ENCODE measurements around the gene FABP6.
"Not testable (repeated sequence)": the region's sequence is repeated elsewhere in the genome, so short reads cannot be mapped to it uniquely, and the experiment has no call there.

FABP6 gene, protein sequence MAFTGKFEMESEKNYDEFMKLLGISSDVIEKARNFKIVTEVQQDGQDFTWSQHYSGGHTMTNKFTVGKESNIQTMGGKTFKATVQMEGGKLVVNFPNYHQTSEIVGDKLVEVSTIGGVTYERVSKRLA

DNA sequence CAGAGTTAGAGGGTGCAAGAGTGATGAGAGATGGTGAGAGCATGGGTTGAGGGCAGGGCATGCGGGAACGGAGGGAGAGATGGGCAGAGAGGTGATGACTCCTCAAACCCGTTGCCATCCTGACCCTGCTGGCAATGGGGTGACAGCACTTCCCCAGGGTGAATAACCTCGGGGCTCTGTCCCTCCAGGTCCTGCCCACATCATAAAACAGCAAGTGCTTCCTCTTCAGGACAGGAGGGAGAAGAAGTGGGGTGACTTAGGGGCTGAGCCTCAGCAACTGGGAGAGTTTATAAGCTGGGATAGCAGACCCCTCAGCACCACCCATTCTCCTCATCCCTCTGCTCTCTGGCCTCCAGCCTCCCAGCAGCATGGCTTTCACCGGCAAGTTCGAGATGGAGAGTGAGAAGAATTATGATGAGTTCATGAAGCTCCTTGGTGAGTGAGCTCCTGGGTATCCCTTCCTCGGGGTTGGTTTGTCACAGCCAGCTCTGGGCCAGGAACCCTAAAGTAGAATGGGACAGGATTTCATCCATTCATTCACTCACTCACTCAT lies at the start of gene FABP6:
Gene FABP6 (plus strand): TSS at position 317 of the 553 bp plus-strand sequence. CDS start 52 bp downstream, at position 369.
- DNase-seq (ENCODE audit: low read depth): no peak

DNA sequence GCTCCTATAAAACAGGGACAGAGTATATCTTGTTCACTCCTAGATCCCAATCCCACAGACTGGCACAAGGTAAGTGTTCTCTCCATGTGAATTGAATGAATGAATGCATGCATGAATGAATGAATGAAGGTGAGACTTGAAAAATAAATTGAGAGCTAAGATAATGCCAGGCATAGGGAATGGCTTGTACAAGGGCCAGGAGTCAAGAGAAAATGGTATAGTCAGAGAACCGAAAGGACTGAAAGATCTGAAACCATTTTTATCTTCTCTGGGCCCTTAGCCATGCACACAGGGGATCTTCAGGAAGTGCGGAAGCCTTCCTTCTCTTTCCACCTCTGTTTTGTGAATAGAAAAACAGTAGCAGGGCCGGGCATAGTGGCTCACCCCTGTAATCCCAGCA lies 48.4 kb upstream of the FABP6 start:
- DNase-seq (ENCODE audit: low read depth): no peak

DNA sequence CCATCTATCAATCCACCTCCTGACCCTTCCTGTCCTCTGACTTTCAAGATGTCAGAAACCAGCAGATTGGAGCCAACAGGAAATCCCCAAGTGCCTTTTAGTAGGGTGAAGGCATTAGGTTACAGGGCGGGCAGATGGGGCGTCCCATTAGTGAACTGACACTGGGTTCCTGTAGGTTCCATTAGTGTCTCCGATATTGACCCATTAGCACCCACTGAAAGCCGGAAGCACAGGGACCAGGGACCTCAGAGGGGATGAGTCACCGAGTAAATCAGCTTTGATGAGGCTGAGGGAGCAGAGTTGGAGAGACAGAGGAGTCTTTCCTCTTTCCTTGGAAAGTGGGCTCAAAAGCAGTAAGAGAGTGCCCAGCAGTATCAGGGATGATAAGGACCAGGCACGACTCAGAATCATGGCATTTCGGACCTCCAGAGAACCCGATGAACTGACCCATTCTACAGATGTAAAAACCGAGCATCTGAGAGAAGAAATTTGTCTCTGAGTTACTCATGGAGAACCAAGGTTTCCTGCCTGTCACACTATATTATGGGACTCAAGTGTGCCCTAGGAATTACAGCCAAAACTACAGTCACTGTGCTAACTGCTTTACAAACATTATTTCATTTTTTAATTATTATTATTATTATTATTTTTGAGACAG lies 47.2 kb upstream of the FABP6 start:
- DNase-seq (ENCODE audit: low read depth): no peak

DNA sequence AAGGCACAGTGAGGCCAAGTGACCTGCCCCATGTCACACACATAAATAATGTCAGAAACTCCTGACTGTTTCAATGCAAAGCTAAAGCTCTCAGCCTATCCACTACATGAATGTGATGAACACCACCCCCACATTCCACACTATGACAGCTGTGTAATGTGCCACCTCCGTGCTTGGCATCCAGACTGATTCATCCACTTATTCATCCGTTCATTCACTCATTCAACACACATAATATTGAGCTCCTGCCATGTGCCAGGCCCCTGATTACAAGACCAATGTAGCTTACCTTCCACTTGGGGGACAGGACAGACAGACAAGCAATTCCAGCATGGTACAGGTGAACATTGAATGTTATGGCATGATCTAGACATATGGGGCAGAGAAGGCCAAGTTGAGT lies 46.2 kb upstream of the FABP6 start:
- no peak for DNase-seq (ENCODE audit: low read depth)

DNA sequence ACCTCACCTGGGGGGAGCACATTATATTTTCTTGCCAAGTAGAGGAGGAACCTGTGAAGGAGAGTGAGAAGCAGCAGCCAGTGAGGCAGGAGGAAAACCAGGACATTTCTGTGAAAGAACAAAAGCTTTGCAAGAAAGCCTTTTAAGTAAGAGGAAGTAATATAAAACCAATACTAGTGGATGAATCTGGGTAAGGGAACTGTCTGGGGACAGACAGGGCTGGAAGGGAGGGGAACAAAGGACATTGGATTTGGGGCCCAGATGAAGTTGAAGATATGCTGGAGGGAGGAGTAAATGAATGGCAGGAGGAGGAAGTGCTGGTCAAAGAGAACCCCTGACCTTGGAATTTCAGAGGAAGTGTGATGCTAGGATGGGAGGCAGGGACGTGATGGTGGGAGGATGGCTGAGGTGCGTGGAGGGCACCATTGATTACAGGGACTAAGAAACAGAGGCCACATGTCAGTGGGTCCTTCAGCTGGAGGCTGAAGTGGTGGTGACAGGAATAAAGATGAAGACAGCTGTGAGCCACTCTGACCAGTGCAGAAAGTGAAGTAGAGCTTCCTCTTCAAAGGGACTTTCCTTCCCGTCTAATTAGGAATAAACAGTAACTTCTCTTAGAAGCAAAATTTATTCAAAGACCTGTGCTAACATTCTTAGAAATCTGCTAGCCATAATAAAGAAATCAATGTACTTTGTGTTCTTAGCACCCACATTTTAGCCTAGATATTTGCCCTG lies 43.5 kb upstream of the FABP6 start:
- DNase-seq (ENCODE audit: low read depth): no peak

DNA sequence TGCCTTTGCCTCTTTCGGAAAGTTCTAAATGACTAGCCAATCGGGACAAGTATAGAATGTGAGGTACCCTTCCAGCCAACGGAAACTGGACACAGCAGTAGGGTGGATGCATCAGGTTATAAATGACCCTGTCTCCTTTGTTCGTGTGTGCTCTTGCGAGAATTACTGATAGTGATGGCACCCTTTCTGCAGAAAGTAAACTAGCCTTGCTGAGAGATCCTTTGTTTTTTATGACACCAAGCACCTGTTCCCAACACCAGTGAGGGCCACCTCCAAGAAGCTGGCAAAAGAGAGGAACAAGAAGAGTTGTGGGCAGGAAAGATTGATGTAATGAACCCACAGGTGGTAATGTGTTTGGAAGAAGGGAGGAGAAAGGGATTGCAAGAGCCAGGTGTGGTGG lies 42.8 kb upstream of the FABP6 start:
- no peak for DNase-seq (ENCODE audit: low read depth)

DNA sequence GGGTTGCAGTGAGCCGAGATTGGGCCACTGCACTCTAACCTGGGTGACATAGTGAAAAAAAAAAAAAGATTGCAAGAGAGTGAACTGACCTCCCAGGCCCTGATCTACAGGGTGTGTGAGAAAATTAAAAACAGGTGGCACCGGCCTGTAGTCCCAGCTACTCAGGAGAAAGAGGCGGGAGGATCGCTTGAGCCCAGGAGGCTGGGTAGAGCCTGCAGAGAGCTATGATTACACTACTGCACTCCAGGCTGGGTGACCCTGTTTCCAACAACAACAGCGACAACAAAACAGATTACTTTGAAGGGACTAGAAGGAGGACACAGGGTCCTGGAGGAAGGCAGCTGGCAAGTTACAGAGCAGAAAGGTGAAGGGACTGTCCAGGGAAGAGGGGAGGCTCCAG lies 42.2 kb upstream of the FABP6 start:
- no peak for DNase-seq (ENCODE audit: low read depth)

DNA sequence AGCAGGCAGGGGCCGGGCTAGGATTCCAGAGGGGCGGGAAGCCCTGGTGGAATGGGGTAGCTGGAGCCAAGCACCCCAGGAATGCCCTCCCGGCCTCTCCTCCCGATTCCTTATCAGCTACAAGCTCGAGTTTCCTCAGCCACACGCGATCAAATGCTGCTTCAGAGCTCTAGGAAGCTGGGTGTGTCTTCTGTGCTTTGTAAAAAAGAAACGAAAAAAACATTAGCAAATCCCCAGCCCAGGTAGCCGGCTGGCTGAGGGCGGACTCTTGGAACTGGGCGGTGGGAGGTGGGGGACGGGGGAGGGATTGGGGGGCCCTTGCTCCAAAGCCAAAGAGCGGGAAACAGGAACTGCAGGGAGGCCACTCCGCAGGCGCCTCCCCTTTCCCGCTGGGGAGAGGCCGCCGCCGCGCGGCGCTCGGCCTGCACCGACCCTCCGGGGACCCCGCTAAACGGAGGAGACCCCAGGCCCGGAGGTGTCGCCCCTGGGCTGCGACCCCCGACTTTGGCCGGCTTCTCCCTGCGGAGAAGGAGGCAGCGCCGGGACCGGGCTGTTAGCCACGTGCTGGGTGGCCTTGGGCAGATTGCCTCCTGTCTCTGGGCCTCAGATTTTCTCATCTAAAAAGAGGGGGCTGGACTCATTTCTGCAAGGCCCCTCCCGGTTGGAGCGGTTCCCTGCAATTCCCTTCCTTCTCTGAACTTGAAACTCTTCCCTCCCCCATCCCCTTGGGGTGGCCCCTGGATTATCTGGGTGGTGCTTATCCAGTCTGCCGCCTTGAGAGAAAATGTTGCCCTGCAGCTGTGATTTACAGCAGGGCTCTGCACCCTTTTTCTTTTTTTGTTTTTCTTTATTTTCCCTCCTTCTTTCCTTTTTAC lies 40.9 kb upstream of the FABP6 start:
- DNase-seq (ENCODE audit: low read depth): no peak

DNA sequence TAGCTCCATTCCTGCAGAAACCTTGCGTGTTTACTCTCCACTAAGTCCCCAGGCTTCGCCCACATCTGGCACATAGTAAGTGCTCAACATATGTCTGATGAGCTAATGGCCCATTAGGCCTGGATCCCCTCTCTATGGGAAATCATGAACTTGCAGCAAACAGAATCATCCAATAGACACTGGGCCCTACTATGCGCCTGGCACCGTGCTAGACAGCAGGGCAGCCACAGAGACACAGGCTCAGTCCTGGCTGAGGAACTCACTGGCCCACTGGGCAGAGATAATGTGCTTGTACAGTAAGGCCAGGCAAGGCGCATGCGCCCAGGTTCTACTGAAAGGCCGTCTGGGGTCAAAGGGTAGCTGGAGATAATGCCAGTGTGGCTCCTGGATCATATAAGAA lies 36.9 kb upstream of the FABP6 start:
- no peak for DNase-seq (ENCODE audit: low read depth)

DNA sequence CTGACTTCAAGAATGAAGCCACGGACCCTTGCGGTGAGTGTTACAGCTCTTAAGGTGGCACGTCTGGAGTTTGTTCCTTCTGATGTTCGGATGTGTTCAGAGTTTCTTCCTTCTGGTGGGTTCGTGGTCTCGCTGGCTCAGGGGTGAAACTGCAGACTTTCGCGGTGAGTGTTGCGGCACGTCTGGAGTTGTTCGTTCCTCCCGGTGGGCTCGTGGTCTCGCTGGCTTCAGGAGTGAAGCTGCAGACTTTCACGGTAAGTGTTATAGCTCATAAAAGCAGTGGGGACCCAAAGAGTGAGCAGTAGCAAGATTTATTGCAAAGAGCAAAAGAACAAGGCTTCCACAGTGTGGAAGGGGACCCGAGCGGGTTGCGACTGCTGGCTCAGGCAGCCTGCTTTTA lies 36.2 kb upstream of the FABP6 start:
- not testable (repeated sequence) for DNase-seq (ENCODE audit: low read depth)

DNA sequence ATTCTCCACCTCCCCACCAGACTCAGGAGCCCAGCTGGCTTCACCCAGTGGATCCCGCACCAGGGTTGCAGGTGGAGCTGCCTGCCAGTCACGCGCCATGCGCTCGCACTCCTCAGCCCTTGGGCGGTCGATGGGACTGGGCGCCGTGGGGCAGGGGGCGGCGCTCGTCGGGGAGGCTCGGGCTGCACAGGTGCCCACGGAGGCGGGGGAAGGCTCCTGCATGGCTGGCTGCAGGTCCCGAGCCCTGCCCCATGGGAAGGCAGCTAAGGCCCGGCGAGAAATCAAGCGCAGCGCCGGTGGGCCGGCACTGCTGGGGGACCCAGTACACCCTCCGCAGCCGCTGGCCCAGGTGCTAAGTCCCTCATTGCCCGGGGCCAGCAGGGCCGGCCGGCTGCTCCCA lies 35.5 kb upstream of the FABP6 start:
- DNase-seq (ENCODE audit: low read depth): not testable (repeated sequence)

DNA sequence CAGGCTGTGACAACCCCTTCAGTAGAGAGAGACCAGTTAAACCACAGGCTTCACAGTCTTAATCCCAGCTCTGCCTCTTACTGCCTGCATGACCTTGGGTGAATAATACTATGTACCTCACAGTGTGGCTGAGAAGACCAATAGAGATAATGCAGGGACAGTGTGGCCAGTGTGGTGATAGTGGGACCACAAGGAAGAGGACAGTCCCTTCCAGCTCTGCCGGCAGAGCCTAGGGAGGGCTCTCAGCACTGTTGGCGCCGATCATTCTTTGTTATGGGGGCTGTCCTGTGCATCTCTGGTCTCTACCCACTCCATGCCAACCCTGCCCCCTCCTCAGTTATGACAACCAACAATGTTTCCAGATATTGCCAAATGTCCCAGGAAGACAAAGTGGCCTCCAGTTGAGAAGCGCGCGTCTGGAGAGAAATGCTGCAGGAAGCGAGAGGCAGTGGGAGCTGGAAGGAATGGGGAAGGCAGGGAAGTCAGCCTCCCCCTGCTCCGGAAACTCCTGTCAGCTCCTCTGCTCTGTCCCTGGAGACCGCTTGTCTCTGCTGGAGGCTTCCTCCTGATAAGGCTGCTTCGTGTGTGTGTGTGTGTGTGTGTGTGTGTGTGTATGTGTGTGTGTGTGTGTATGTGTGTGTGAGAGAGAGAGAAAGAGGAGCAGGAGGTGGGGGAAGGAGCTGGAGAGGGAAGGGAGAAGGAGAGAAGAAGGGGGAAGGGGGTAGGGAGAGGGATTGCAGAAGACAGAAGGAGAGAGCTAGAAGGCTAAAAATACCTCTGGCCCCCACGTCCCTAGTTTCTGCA lies 31.8 kb upstream of the FABP6 start:
- no peak for DNase-seq (ENCODE audit: low read depth)

DNA sequence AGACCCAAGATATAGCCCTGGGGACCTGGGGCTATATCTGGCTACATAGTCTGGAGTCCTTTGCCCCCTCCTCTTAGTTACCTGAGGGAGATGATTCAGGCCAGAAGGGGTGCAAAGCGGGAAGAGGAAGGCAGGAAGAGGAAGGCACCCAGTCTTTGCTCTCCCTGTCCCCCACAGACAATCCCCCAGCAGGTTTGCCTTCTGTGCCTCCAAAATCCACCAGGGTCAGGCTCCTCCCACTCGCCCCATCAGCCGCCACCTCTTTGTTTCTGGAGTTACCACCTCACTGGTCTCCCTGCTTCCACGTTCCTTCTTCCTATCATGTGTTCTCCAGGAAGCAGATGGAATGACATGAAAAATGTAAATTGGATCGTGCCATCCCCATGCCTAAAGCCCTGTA lies 31.2 kb upstream of the FABP6 start:
- no peak for DNase-seq (ENCODE audit: low read depth)

DNA sequence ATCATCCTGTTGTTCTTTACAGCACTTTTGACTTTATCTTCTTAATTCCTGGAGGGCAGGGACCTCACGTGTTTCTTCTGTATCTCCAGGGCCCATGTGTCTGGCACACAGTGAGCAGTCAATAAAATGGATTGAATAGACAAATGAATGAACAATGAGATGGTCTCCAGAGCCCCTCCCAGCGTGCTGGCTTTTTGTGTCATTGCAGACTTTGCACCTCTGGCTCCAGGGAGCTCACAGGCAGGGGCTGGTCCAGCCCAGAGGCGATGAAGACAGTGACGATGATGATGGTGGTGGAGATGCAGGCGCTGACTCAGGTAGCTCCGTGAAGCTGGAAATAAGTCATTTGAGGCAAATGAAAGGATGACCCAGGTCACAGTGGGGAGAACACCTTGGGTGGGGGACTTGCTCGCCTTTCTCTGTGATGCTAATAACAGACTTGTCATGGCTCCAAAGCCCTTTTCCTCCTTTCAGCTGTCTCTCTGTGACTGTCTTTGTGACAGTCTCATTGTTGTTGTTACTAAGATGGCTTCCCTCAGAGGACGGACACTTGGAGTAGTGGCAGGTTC lies 30.4 kb upstream of the FABP6 start:
- DNase-seq (ENCODE audit: low read depth): no peak

DNA sequence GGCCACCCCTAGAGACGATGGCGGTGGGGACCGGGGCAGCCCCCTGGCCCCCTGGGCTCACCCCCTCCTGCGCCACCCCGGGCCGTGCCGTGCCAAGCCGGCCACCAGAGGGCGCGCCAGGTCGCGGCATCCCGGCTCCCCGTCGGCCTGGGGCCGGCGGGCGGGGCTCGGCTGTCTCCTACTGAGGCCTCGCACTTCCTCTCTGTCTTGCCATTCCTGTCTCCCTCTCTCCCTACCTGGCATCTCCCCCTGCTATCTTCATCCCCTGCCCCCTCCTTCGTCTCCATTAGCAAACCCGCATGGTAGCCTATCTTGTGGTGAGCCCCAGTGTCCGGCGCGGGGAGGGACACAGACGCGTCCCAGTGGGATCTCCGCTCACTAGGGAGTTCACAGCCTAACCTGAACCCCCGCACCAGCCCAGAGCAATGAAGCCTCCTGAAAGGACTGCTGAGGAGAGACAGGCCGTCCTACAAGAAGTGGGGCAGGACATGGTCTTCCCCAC lies 29.8 kb upstream of the FABP6 start:
- no peak for DNase-seq (ENCODE audit: low read depth)

DNA sequence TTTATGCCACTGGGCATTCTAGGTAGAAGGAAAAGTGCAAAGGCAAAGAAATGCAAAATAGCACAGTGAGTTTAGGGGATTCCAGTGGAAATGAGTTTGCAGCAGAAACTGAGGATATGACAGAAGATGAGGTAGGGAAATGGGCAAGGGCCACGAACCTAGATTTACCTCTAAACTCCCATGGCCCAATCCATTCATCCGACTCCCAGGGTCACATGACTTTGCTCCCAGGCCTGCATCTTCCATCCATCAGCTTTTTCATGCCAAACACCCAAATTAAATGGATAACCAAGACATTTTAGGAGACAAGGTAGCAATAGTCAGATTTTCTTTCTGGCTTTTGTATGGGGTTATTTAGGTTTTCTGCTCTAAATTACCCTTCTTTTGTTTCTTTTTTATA lies 22.2 kb upstream of the FABP6 start:
- no peak for DNase-seq (ENCODE audit: low read depth)

DNA sequence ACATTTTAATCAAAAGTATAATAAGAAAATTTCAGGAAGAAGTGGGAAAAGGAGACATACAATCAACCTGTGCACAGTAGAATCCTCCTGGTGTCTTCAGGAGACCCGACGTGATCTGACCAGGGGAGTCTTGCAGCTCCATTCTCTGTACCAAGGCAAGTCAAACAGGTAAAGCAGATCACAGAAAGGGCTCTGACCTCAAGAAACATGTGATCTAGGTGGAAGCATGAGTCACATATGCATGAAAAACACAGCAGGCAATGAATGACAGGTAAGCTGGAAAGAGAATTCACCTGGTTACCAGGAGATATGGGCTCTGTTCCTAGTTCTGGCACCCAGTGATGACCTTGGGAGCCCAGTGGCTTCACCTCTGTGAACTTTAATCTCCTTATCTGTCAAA lies 19.4 kb upstream of the FABP6 start:
- DNase-seq (ENCODE audit: low read depth): no peak

DNA sequence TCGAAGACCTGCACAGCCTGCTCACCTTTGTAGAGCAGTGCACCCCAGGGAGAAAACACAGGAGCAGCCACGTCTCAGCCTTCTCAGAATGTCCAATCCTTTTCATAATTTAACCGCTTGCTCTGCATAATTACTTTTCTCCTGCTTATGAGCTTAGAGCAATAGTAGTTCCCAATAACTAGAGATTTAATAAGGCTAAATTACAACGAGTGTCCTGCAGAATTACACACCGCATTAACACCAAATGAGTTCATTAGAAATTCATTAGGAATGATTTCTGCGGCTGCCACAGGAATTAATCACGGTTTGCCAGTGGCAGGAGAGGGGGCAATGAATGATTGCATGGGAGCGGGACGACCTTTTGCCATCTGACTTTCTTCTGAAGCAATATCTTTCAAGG lies 18.7 kb upstream of the FABP6 start:
- no peak for DNase-seq (ENCODE audit: low read depth)

DNA sequence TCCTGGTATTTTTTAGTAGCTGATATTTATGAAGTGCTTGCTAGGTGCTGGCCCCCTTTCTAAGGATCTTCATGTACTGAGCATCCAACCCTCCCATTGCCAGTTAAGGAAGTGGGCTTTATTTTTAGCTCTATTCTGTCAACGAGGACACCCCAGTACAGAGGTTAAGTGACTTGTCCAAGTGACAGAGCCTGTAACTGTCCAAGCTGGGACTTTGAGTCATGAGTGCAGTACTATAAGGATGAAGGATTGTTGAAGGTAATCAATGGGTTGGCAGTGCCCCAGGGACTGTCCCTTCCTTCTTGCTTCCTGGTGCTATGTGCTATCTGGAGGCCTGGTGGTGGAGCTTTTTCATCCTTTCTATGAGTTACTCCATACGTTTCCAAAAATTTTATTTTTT lies 18.0 kb upstream of the FABP6 start:
- DNase-seq (ENCODE audit: low read depth): no peak

DNA sequence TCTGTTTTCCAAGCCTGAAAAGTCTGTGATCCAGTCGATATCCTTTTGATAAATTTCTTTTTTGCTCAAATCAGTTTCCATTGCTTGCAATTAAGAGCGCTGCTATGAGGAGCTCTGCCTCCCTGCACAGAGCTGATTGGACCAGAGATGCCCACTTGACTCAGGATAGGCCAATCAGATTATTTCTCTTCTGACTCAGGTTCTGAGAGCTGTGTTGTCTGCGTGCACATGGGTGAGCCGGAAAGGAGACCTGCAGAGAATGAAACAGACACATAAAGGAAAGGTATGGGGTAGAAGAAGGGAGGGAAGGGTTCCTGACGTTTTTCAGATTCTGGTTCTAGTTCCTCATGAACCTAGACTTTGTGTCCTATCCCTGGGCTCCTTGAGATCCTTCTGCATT lies 15.8 kb upstream of the FABP6 start:
- no peak for DNase-seq (ENCODE audit: low read depth)

DNA sequence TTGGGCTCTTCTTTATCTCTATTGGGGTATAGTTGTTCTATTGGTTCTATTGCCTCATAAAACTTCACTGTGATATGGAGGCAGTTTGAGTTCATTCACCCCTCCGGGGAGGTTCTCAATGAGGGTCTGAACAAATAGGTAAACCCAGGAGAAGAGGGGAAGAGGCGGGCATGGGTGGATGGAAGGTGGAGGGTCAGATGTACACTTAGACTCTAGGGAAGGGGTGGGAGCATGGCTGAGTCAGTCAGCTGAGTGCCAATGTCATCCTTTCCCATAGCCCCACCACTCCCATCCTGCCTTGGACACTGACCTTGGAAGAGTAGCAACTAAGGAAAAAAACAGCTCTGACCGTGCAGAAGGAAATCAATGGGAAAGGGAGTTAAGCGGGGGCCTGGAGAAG lies 9.9 kb upstream of the FABP6 start:
- no peak for DNase-seq (ENCODE audit: low read depth)

Data from non-pigmented ciliary epithelial cell (primary cell).